Ishikawa (cell line): Measurements from ENCODE around the gene MEGF6.

Experiments
- CEBPB ChIP-seq: IDR thresholded peaks from 2 replicates; pipeline ENCODE4 v1.6.1; 2012
- CREB1 ChIP-seq: IDR thresholded peaks from 2 replicates; pipeline ENCODE4 v1.6.1; 2012; ENCODE audit warnings: low read depth
- EGR1 ChIP-seq: IDR thresholded peaks from 2 replicates; pipeline ENCODE4 v1.6.1; 2012
- TAF1 ChIP-seq: IDR thresholded peaks from 2 replicates; pipeline ENCODE4 v1.6.1; 2012; ENCODE audit warnings: low read depth, mild to moderate bottlenecking
- TEAD4 ChIP-seq: IDR thresholded peaks from 2 replicates; pipeline ENCODE4 v1.6.1; 2012
- YY1 ChIP-seq: IDR thresholded peaks from 2 replicates; pipeline ENCODE4 v1.6.1; 2012; ENCODE audit warnings: low read depth
- TF ChIP-seq, protein P1 (sequence below): IDR thresholded peaks from 2 replicates; pipeline ENCODE4 v1.6.1; 2012
- TF ChIP-seq, protein P2 (sequence below): IDR thresholded peaks from 2 replicates; pipeline ENCODE4 v1.6.1; 2012
- TF ChIP-seq, protein P3 (sequence below): IDR thresholded peaks from 2 replicates; pipeline ENCODE4 v1.6.1; 2012; ENCODE audit warnings: low read depth, mild to moderate bottlenecking

GRCh38 chr1:3658231-3658615, 46.9 kb upstream of the MEGF6 start:
- TF ChIP-seq CEBPB, result no peak
- no peak for TF ChIP-seq TAF1
- TF ChIP-seq, protein P1, sequence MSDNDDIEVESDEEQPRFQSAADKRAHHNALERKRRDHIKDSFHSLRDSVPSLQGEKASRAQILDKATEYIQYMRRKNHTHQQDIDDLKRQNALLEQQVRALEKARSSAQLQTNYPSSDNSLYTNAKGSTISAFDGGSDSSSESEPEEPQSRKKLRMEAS, result no peak
- no peak for TF ChIP-seq YY1
- TF ChIP-seq TEAD4, result no peak
- TF ChIP-seq, protein P2, sequence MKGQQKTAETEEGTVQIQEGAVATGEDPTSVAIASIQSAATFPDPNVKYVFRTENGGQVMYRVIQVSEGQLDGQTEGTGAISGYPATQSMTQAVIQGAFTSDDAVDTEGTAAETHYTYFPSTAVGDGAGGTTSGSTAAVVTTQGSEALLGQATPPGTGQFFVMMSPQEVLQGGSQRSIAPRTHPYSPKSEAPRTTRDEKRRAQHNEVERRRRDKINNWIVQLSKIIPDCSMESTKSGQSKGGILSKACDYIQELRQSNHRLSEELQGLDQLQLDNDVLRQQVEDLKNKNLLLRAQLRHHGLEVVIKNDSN, result no peak
- TF ChIP-seq, protein P3, sequence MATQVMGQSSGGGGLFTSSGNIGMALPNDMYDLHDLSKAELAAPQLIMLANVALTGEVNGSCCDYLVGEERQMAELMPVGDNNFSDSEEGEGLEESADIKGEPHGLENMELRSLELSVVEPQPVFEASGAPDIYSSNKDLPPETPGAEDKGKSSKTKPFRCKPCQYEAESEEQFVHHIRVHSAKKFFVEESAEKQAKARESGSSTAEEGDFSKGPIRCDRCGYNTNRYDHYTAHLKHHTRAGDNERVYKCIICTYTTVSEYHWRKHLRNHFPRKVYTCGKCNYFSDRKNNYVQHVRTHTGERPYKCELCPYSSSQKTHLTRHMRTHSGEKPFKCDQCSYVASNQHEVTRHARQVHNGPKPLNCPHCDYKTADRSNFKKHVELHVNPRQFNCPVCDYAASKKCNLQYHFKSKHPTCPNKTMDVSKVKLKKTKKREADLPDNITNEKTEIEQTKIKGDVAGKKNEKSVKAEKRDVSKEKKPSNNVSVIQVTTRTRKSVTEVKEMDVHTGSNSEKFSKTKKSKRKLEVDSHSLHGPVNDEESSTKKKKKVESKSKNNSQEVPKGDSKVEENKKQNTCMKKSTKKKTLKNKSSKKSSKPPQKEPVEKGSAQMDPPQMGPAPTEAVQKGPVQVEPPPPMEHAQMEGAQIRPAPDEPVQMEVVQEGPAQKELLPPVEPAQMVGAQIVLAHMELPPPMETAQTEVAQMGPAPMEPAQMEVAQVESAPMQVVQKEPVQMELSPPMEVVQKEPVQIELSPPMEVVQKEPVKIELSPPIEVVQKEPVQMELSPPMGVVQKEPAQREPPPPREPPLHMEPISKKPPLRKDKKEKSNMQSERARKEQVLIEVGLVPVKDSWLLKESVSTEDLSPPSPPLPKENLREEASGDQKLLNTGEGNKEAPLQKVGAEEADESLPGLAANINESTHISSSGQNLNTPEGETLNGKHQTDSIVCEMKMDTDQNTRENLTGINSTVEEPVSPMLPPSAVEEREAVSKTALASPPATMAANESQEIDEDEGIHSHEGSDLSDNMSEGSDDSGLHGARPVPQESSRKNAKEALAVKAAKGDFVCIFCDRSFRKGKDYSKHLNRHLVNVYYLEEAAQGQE, result no peak
- no peak for TF ChIP-seq EGR1
- no peak for TF ChIP-seq CREB1
